GM21737 (cell line): Measurements from ENCODE around the gene C6orf89.

Experiments
- ATAC-seq: cut with Tn5 transposase; IDR thresholded peaks from one replicate; pipeline ENCODE4 v1.9.1; 2021; ENCODE audit warnings: mild to moderate bottlenecking, moderate library complexity; ENCODE audit not compliant: unreplicated experiment

C6orf89 gene

GRCh38 chr6:36967301-36967700 is 81.5 kb downstream of the C6orf89 start:
- no peak for ATAC-seq

GRCh38 chr6:36967757-36968156 is 82.0 kb downstream of the C6orf89 start:
- ATAC-seq: no peak

GRCh38 chr6:36968266-36968977 is 82.7 kb downstream of the C6orf89 start:
- ATAC-seq: no peak

GRCh38 chr6:36969240-36969691 is 83.5 kb downstream of the C6orf89 start:
- no peak for ATAC-seq

- ATAC-seq: no peak
Observed at GRCh38 chr6:36969988-36970891, 84.5 kb downstream of the C6orf89 start.

GRCh38 chr6:36970892-36971842 is 85.4 kb downstream of the C6orf89 start:
- ATAC-seq: no peak

- ATAC-seq: no peak
Observed at GRCh38 chr6:36971921-36972673, 86.3 kb downstream of the C6orf89 start.

GRCh38 chr6:36973190-36973589 is 87.4 kb downstream of the C6orf89 start:
- no peak for ATAC-seq

- ATAC-seq: no peak
Observed at GRCh38 chr6:36973647-36974046, 87.9 kb downstream of the C6orf89 start.

- no peak for ATAC-seq
Observed at GRCh38 chr6:36975231-36976006, 89.7 kb downstream of the C6orf89 start.

GRCh38 chr6:36976007-36976264 is 90.2 kb downstream of the C6orf89 start:
- no peak for ATAC-seq

GRCh38 chr6:36976509-36976908 is 90.8 kb downstream of the C6orf89 start:
- no peak for ATAC-seq

GRCh38 chr6:36976931-36977330 is 91.2 kb downstream of the C6orf89 start:
- ATAC-seq: no peak

- no peak for ATAC-seq
Observed at GRCh38 chr6:36977470-36977941, 91.8 kb downstream of the C6orf89 start.
